HFF-Myc (cell line): Measurements from ENCODE around the gene SEC63.
"Not testable (repeated sequence)": the region's sequence is repeated elsewhere in the genome, so short reads cannot be mapped to it uniquely, and the experiment has no call there.

Experiments
- DNase-seq: peaks from one replicate; pipeline ENCODE4 v3.0.0-alpha.2; 2011; ENCODE audit warnings: low read depth; ENCODE audit errors: extremely low read depth
- H3K4me3 ChIP-seq: replicated peaks from 2 replicates; pipeline ENCODE4 v1.5.1; 2011; ENCODE audit warnings: low read depth, mild to moderate bottlenecking, control low read depth, low read length
- TF ChIP-seq, protein P1 (sequence below): IDR thresholded peaks from 2 replicates; pipeline ENCODE4 v1.5.1; 2012; ENCODE audit warnings: mild to moderate bottlenecking, low read depth, low read length, control low read depth; ENCODE audit errors: missing control alignments

SEC63 gene

DNA sequence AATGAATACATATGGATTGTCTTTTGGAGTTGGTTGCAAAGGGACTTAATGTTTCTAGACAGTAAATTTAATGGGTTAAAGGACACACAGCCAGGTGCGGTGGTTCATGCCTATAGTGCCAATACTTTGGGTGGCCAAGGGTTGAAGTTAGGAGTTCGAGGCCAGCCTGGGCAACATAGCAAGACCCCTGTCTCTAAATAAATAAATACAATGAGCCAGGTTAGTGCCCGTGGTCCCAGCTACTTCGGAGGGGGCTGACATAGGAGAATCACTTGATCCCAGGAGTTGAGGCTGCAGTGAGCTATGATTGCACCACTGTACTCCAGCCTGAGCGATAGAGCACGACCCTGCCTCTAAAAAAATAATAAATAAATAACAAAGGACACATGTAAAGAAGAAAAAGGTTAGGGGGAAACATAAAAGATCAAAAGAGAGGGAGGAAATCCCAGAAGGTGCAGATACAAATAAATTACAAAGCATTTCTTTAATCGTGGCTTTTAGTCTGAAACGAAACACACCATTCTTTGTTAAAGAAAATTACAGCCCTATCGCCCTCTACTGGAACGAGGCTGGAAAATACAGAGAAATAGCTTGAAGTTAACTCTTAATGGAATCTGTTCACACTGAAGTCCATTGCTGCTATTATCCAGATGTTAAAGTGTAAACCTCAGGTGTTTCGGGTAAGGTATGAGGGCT lies 91.3 kb downstream of the SEC63 start:
- H3K4me3 ChIP-seq, result no peak overlapping the region
- TF ChIP-seq, protein P1, sequence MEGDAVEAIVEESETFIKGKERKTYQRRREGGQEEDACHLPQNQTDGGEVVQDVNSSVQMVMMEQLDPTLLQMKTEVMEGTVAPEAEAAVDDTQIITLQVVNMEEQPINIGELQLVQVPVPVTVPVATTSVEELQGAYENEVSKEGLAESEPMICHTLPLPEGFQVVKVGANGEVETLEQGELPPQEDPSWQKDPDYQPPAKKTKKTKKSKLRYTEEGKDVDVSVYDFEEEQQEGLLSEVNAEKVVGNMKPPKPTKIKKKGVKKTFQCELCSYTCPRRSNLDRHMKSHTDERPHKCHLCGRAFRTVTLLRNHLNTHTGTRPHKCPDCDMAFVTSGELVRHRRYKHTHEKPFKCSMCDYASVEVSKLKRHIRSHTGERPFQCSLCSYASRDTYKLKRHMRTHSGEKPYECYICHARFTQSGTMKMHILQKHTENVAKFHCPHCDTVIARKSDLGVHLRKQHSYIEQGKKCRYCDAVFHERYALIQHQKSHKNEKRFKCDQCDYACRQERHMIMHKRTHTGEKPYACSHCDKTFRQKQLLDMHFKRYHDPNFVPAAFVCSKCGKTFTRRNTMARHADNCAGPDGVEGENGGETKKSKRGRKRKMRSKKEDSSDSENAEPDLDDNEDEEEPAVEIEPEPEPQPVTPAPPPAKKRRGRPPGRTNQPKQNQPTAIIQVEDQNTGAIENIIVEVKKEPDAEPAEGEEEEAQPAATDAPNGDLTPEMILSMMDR, result peak; percentile 46
- DNase-seq, result peak; percentile 11

- H3K4me3 ChIP-seq, result no peak overlapping the region
- TF ChIP-seq, protein P1, result no peak
- no peak for DNase-seq
Measured at GRCh38 chr6:107864226-107865127, 93.5 kb downstream of the SEC63 start.

- TF ChIP-seq, protein P1, result no peak
- DNase-seq, result no peak
- H3K4me3 ChIP-seq, result no peak overlapping the region
Measured at GRCh38 chr6:107862383-107862782, 95.6 kb downstream of the SEC63 start.

GRCh38 chr6:107860963-107861362 lies 97.0 kb downstream of the SEC63 start:
- H3K4me3 ChIP-seq, DNase-seq: not testable (repeated sequence)

GRCh38 chr6:107860144-107860543 lies 97.9 kb downstream of the SEC63 start:
- not testable (repeated sequence) for H3K4me3 ChIP-seq, DNase-seq

- DNase-seq, result no peak
Measured at GRCh38 chr6:107853230-107853629, 104.8 kb downstream of the SEC63 start.

GRCh38 chr6:107849325-107849724 lies 108.7 kb downstream of the SEC63 start:
- DNase-seq, result no peak
- no peak overlapping the region for H3K4me3 ChIP-seq
- TF ChIP-seq, protein P1, result no peak

More at GRCh38 chr6:107853230-107853629, 104.8 kb downstream of the SEC63 start:
- TF ChIP-seq, protein P1, result no peak
- no peak overlapping the region for H3K4me3 ChIP-seq
